ENCODE data around the gene SLC36A2.

DNA sequence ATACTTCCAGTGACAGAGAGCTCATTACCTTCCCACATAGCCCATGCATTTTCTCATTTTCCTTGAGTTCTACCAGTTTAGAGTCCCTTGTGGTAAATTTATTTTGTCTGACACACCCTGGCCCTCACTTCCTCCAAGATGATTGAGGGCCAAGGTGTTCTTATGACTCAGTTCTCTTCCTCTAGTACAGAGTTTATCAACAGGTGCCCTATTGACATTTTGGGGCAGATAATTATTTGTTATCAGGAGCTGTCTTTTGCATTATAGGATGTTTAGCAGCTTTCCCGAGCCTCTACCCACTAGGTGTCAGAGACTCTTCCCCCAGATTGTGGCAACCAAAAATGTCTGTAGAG, 50.9 kb downstream of the SLC36A2 start:
- TF ChIP-seq ZBTB7A (IDR thresholded peaks at IDR 0.05; ENCODE audit: low read depth) (no peak), CEBPB (IDR thresholded peaks at IDR 0.05) (no peak)
